ENCODE measurements around the gene ABCG2.
"Not testable (repeated sequence)": the region's sequence is repeated elsewhere in the genome, so short reads cannot be mapped to it uniquely, and the experiment has no call there.

Gene ABCG2

DNA sequence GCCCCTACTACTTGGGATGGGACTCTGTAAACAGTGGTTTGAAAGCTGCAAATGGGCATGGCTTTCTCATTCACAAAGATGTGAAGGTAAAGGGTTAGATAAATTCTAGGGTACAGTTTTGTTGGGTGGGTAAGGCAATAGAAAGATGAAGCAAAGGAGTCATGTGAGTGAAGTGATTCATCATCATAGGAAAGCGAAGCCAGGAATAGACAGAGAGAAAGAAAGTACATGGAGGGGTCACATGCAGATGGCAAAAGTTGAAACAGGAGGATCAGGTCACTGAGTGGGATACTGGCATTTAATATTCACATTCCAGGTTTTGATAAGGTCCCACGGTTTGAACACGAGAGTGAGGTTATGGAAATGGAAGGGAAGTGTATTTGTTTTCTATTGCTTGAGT, 8.2 kb upstream of the ABCG2 start:
- DNase-seq (ENCODE audit: low read depth, low spot score) = no peak

DNA sequence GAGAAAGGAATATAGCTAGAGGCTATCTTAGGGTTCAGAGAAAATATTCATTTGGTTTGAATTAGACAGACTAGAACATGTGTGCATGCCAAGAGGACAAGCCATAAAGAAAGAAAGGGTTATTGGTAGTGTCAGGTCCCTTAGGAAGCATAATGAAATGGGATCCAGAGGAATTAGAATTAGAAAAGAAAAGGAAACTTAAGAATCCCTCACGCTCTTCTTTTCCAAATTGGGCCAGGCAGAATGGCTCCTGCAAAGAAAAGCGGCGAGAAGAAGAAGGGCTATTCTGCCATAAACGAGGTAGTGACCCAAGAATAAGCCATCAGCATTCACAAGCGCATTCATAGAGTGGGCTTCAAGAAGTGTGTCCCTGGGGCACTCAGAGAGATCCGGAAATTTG, 4.9 kb upstream of the ABCG2 start:
- no peak for DNase-seq (ENCODE audit: low read depth, low spot score)

DNA sequence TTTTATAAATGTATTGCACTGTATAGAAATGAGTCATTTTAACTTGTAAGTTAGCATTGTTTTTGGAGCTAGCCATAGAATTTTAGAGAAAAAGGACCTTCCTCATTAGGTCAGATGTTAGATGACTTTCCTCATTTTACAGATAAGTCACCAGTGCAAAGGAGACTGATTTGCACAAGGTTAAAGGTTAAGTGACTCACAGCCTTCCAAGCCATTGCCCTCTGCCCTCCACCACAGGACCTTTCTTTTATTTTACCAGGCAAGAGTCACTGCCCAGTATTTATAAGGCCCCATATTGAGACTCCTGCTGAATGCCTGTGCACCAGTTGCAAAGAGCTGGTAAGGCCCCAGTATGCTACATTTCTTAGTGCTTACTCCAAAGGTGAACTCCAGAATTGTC, 4.2 kb upstream of the ABCG2 start:
- no peak for DNase-seq (ENCODE audit: low read depth, low spot score)

DNA sequence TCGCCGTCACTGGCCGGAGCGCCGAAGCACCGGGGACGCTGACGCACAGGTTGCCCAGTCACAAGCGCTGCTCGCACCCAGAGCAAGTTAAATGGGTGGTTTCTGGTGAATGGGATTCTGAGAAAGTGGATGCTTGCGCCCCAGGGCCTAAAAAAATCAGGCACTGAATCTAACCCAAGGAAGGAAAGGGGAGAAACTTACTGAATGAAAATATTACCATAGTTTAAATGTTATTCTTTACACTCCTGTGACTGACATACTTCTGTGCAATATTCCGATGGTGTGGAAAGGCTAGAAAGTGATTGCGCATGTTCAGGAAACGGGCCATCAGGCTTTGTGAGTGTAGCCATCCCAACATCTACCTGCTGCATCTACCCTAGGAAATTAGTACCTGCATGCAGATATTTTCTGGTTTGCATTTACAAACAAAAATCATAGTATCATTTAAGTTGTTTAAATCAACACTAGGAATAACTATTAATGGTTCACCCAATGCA, 838 bp upstream of the ABCG2 start:
- no peak for DNase-seq (ENCODE audit: low read depth, low spot score)

DNA sequence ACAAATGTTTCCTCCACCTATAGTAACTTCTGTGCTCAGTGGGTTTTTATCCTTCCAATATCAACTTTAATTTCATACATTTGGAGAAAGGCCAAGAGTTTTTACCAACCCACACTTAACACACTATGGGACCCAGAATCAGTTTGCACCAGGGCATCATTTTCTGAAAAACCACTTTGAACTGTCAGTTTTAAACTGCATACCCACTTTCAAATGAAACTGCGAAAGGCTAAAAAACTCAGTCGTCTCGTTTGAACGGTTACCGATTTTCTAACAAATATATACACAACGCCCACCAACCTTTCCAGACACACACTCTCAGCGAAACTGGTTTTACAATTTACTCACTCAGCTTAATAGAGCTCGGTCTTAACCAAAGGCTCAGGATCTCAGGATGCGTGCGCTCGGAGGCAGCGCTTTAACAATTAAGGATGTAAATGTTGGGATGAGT, 376 bp downstream of the ABCG2 start:
- no peak for DNase-seq (ENCODE audit: low read depth, low spot score)

DNA sequence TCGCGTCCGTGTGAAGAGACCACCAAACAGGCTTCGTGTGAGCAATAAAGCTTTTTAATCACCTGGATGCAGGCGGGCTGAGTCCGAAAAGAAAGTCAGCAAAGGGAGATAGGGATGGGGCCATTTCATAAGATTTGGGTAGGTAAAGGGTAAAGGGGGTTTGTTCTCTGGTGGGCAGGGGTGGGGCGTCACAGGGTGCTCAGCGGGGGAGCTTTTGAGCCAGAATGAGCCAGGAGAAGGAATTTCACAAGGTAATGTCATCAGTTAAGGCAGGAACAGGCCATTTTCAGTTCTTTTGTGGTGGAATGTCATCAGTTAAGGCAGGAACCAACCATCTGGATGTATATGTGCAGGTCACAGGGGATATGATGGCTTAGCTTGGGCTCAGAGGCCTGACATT, 6.1 kb downstream of the ABCG2 start:
- not testable (repeated sequence) for DNase-seq (ENCODE audit: low read depth, low spot score)

DNA sequence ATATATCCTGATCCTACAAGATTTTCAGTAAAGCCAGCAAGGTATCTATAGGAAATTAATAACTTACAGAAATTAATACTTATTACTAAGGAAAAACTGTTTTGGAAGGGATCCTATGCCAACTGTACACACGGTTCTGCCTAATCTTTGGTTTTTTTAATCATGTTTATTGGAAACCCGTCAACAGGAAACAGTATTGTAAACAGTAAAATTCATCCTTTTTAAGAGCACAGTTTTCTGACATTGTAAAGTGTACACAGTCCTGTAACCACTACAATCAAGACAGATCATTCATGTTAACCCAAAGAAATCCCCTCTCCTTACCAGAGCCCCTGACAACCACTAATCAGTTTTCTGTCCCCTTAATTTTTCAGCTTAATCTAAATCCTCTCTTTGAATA, 9.9 kb downstream of the ABCG2 start:
- no peak for DNase-seq (ENCODE audit: low read depth, low spot score)

DNA sequence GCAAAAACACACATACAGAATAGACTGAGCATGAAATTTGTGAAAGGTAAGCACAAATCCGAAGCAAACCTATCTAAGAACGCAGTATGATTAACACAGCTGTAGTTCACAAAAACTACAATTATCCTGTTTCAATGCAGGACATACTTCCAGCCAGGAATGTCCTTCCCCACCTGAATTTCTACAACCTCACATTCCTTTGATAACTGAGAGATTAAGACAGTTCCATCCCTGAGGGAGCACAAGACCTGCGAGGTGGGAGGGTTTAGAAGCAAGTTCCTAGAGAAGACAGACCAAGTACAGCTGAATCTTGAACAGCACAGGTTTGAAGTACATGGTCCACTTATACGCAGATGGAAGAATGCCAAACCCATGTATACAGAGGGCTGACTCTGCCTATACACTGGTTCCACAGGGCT, 10.6 kb downstream of the ABCG2 start:
- DNase-seq (ENCODE audit: low read depth, low spot score) = no peak

DNA sequence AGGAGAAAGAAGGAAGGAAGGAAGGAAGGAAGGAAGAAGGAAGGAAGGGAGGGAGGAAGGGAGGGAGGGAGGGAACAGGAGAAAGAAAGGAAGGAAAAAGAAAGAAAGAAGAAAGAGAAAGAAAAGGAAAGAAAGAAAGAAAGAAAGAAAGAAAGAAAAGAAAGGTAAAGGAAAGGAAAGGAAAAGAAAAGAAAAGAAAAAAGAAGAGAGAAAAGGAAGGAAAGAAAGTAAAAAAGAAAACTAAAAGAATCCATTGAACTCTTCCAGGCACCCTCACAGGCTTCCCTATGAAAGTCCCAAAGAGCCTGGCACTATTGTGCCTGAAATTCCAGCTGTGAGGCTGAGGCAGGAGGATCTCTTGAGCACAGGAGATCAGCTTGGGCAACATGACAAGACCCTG, 11.5 kb downstream of the ABCG2 start:
- DNase-seq (ENCODE audit: low read depth, low spot score) = no peak

DNA sequence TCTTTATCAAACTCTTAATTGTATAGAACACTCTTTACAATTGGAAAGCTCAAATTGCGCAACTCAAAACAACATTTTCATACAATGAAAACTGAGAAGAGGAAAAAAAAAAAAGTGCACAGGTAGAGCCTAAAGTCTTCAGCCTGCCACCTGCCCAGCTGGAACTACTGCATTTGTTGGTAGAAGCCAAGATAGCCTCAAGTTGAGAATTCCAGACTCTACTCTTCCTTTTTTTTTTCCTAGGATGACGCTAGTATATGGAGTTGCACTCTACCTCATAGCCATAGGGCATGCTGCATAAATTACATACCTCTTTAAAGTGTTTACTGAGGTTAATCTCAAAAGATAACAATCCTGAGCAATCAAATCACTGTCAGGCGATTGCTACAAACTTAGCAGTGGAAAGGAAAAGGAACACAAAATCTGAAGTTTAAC, 13.6 kb downstream of the ABCG2 start:
- no peak for DNase-seq (ENCODE audit: low read depth, low spot score)

DNA sequence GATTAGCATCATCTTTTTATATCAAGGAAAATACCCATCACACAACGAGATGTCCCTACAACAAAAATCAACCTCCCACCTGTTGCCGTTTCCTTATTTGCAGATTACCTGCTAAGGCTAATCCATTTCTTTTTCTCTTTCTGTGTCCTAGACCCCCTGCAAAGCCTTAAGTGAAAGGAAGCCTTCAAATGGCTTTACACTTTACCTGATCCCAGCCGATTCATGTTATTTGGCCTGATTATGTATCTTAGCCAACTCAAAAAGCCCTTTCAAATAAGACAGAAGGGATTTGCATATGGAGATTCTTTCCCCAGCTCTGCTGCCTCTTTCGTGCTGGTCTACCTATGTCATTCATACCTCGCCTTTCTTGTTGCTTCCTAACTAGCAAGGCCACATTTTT, 14.4 kb downstream of the ABCG2 start:
- DNase-seq (ENCODE audit: low read depth, low spot score) = no peak

DNA sequence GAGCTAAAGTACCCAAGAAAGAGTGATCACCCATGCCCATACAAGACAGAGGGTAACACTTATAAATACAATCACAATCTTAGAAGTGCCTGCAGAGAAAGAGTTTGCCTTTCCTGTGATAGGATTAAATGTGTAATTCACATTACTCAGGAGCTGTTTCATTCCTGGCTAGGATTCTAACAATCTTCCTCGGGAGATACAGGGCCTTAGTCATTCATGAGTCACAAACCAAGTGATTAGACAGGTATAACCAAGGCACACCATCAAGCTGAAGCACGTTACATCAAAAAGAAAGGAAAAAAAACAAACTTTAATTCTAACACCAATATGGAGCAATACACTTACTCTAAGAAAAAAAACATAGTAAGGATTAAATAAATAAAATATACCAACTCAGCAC, 14.9 kb downstream of the ABCG2 start:
- DNase-seq (ENCODE audit: low read depth, low spot score) = no peak

DNA sequence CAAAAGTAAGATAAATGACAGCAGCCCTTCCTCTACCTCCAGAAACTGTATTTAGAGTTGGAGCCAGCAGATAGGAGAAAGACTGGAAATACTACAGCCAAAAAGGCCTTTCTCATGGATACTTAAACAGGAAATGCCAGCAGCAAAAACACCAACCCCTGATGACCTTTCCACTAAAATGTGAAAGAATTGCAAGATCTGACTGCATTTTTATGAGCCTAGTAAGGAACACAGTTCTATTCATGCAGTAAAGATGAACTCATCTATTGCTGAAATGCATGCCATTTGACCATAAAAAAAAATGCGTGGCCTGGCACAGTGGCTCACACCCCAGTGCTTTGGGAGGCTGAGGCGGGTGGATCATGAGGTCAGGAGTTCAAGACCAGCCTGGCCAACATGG, 19.9 kb downstream of the ABCG2 start:
- DNase-seq (ENCODE audit: low read depth, low spot score) = no peak

DNA sequence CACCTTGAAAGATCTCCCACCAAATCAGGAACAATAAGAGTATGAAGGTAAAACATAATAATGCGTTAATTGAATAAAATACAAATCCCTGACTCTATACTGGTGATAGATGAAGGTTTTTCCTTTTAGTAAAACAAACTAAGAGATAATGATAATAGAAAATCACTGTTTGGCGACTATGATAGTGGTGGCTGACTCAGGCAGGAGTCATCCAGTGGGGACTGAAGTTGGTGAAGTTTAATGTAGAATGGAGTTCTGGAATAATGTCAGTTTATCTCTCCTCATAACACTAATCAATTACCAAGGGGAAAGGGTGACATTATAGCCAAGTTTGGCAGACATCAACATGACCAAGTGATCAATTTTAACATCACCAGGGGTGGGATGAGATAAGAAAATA, 21.3 kb downstream of the ABCG2 start:
- DNase-seq (ENCODE audit: low read depth, low spot score) = no peak

DNA sequence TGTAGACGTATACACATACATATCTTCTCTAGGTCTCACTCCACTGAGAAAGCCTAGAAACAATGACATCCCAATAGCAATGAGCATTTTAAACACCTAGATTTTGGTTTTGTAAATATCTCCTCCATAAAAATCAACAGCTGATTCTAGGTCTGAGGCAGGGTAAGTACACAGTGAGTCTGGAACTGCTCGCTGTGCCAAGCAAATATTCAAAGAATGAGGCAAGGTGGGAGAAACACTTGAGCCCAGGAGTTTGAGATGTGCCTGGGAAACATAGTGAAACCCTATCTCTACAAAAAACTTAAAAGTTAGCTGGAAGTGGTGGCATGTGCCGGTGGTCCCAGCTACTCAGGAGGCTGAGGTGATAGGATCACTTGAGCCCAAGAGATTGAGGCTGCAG, 22.2 kb downstream of the ABCG2 start:
- DNase-seq (ENCODE audit: low read depth, low spot score) = no peak

DNA sequence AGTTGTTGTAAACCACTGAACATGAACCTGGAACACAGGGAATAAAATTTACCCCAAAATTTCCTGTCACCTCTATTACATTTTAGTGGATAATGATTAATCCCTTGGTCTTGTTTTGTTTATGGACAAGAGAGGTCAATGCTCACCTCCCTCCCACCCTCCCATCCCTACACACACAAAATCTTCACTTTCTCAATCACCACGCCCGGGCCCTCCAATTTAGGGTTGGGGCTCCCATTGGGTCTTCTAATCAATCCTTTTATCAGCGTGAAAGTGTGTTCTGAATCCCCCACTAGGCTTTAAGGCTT, 23.1 kb downstream of the ABCG2 start:
- DNase-seq (ENCODE audit: low read depth, low spot score) = no peak

DNA sequence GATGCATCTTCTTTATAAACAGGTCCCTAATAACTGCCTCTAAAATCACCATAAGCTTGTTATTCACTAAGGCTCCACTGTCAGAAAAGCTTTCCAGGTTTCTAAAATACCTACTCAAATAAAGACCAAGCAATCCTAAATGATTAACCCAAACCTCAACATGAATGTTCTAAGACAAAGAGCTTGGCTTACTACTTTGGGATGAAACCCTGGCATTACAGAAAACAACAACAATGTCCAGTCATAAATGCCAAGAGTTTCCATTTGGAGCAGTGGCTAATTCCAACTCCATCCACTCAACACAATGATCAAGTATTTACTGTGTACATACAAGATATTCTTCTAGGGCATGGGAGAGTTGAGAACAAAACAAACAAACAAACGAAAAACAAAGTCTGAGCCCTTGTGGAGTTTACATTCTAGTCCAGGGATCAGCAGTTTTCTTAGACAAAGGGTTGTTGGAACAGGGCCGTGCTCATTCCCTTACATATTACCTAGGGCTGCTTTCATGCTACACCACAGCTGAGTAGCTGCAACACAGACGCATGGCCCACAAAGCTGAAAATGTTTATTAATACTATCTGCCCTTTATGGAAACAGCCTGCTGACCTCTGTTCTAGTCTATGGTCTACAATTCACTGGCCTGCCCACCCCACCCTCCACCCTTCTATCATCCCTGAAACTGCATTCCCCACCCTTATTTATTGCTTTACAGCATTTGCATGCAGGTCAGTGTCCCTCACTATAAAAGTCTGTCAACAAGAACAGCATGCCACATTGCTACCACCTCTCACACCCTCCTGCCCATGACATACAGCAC, 23.7 kb downstream of the ABCG2 start:
- DNase-seq (ENCODE audit: low read depth, low spot score) = no peak

DNA sequence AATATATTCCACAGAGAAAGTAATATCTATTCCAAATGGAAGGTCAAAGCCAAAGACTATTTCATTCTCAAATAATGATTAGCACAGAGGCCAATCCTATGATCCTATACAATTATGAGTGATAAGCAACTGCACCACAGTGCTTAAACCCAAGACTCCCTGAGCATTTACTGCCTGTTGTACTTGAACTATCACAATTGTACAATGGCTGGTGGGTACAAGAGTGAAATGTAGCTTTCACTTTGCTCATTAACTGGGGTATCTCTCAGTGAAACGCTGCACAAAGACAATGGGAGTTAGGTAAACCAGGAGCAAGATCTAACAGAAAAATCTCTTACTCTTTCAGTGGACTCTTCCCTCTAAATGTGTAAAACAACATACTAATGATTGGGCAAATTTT, 24.3 kb downstream of the ABCG2 start:
- DNase-seq (ENCODE audit: low read depth, low spot score) = no peak

DNA sequence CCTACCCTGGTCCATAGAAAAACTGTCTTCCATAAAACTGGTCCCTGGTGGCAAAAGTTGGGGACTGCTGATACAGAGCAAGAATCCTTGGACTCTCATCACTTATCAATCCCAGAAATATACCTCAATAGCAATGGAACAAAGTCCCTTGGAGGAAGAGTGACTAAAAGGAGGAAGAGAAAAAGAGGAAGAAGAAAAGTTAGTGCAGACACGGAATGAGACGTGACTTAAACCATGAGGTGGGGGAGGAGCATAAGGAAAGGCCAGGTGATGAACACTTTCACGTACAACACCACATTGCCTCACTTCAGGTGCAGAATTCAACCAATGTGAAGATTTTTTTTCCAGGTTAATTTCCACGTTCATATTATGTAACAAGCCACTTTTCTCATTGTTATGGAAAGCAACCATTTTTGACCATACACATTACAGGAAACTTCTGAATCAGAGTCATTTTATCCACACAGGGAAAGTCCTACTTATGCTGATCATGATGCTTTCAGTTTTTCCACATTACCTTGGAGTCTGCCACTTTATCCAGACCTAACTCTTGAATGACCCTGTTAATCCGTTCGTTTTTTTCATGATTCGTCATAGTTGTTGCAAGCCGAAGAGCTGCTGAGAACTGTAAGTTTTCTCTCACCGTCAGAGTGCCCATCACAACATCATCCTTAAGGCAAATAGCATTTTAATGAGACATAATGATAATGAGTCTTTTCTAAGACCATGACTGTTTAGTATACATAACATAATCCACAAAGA, 27.7 kb downstream of the ABCG2 start:
- DNase-seq (ENCODE audit: low read depth, low spot score) = no peak

DNA sequence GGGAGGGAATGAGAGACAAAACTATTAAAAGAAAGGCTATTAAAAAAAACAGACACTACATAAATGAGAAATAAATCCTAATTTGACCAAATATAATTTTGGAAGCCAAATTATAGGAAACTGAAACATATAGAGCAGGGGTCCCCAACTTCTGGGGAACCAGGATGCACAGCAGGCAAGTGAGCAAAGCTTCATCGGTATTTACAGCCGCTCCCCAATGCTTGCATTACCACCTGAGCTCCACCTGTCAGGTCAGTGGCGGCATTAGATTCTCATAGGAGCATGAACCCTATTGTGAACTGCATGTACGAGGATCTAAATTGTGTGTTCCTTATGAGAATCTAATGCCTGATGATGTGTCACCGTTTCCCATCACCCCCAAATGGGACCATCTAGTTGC, 28.4 kb downstream of the ABCG2 start:
- DNase-seq (ENCODE audit: low read depth, low spot score) = no peak

DNA sequence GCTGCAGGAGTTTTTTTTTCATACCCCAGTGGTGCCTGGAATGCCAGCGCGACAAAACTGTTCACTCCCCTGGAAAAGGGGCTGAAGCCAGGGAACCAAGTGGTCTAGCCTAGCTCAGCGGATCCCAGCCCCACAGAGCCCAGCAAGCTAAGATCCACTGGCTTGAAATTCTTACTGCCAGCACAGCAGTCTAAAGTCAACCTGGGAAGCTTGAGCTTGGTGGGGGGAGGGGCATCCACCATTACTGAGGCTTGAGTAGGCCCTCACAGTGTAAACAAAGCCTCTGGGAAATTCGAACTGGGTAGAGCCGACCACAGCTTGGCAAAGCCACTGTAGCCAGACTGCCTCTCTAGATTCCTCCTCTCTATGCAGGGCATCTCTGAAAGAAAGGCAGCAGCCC, 36.2 kb downstream of the ABCG2 start:
- not testable (repeated sequence) for DNase-seq (ENCODE audit: low read depth, low spot score)

DNA sequence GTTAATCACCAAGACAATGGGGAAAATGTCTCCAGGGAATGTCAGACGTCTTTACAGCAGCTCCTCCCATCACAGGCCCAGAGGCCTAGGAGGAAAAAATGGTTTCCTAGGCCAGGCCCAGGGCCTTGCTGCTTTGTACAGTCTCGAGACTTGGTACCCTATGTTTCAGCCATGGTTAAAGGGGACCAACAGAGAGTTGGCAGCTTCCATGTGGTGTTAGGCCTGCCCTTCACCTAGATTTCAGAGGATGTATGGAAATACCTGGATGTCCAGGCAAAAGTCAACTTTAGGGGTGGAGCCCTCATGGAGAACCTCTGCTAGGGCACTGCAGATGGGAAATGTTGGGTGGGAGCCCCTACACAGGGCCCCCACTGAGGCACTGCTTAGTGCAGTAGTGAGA, 38.5 kb downstream of the ABCG2 start:
- DNase-seq (ENCODE audit: low read depth, low spot score) = no peak

DNA sequence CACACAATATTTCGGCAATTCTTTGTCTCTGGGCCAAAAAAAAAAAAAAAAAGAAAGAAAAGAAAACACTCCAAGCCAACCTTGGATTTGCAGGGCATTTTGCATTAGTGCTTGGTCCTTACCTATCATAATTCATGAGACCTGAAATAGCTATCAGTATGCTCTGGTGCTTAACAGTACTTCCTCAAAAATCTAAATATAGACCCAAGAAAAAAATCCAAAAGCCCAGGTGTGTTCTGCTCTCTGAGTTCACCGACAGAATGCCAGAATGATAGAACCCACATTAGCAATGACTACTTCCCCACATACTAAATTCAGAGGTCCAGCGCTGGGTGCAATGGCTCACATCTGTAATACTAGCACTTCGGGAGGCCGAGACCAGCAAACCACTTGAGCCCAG, 42.9 kb downstream of the ABCG2 start:
- DNase-seq (ENCODE audit: low read depth, low spot score) = no peak

All from activated CD4-positive, CD25-positive, alpha-beta regulatory T cell treated with anti-CD3 and anti-CD28 coated beads, Interleukin-2, amount 50 U/mL, for 16 hours (primary cell).